Measurements from ENCODE around the gene EBNA1BP2. TPM values are rescaled to one million over a fixed set of nuclear protein-coding genes. Genes with fewer than 3 reads are reported as not detected.

The EBNA1BP2 gene
- polyA plus RNA-seq, 1 donor from 2014 or later: 102 TPM

DNA sequence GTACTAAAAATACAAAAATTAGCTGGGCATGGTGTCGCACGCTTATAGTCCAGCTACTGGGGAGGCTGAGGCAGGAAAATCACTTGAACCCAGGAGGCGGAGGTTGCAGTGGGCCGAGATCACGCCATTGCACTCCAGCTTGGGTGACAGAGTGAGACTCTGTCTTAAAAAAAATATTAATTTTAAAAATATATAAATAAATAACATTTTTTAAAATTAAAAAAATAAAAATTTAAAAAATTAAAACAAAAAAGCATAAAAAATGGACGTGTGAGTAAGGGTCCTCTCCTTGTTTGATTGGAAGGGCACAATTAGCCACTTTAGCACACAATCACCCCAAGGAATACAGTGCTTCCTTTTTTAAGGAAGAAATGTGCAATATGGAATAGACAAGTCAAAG is 18.6 kb downstream of the EBNA1BP2 start:
- H3K9ac ChIP-seq (ENCODE audit: low read length): no peak overlapping the region
- no peak overlapping the region for H3K4me2 ChIP-seq (ENCODE audit: low read length)
- H3F3A ChIP-seq (ENCODE audit: insufficient read depth, low read length, poor library complexity, severe bottlenecking): no peaks in the 10 kb centered on the region
- H4K20me1 ChIP-seq (ENCODE audit: insufficient read depth): no peaks in the 10 kb centered on the region
- H3K27ac ChIP-seq (ENCODE audit: low read length): no peak overlapping the region
- no peak overlapping the region for H2AFZ ChIP-seq (ENCODE audit: low read depth, low read length)
- H3K4me3 ChIP-seq (ENCODE audit: low read length): no peak overlapping the region
- TF ChIP-seq EP300 (conservative IDR thresholded peaks at IDR 0.05; ENCODE audit: poor library complexity, severe bottlenecking): no peak
- TF ChIP-seq, protein P1, sequence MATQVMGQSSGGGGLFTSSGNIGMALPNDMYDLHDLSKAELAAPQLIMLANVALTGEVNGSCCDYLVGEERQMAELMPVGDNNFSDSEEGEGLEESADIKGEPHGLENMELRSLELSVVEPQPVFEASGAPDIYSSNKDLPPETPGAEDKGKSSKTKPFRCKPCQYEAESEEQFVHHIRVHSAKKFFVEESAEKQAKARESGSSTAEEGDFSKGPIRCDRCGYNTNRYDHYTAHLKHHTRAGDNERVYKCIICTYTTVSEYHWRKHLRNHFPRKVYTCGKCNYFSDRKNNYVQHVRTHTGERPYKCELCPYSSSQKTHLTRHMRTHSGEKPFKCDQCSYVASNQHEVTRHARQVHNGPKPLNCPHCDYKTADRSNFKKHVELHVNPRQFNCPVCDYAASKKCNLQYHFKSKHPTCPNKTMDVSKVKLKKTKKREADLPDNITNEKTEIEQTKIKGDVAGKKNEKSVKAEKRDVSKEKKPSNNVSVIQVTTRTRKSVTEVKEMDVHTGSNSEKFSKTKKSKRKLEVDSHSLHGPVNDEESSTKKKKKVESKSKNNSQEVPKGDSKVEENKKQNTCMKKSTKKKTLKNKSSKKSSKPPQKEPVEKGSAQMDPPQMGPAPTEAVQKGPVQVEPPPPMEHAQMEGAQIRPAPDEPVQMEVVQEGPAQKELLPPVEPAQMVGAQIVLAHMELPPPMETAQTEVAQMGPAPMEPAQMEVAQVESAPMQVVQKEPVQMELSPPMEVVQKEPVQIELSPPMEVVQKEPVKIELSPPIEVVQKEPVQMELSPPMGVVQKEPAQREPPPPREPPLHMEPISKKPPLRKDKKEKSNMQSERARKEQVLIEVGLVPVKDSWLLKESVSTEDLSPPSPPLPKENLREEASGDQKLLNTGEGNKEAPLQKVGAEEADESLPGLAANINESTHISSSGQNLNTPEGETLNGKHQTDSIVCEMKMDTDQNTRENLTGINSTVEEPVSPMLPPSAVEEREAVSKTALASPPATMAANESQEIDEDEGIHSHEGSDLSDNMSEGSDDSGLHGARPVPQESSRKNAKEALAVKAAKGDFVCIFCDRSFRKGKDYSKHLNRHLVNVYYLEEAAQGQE (IDR thresholded peaks at IDR 0.05; ENCODE audit: borderline replicate concordance): no peak
- no peak for TF ChIP-seq TAF1 (IDR thresholded peaks at IDR 0.05; ENCODE audit: low read depth)
- TF ChIP-seq, protein P2, sequence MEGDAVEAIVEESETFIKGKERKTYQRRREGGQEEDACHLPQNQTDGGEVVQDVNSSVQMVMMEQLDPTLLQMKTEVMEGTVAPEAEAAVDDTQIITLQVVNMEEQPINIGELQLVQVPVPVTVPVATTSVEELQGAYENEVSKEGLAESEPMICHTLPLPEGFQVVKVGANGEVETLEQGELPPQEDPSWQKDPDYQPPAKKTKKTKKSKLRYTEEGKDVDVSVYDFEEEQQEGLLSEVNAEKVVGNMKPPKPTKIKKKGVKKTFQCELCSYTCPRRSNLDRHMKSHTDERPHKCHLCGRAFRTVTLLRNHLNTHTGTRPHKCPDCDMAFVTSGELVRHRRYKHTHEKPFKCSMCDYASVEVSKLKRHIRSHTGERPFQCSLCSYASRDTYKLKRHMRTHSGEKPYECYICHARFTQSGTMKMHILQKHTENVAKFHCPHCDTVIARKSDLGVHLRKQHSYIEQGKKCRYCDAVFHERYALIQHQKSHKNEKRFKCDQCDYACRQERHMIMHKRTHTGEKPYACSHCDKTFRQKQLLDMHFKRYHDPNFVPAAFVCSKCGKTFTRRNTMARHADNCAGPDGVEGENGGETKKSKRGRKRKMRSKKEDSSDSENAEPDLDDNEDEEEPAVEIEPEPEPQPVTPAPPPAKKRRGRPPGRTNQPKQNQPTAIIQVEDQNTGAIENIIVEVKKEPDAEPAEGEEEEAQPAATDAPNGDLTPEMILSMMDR (IDR thresholded peaks at IDR 0.05; ENCODE audit: poor library complexity, severe bottlenecking): no peak
- no peak for TF ChIP-seq POLR2AphosphoS5 (IDR thresholded peaks at IDR 0.05)
- TF ChIP-seq MXI1 (conservative IDR thresholded peaks at IDR 0.05; ENCODE audit: poor library complexity, severe bottlenecking): no peak
- no peaks in the 10 kb centered on the region for H3K36me3 ChIP-seq (ENCODE audit: insufficient read depth, low read length)
- no peaks in the 10 kb centered on the region for H3K79me2 ChIP-seq (replicated peaks; ENCODE audit: insufficient read depth, low read length)
- no peaks in the 10 kb centered on the region for H3K9me2 ChIP-seq (ENCODE audit: insufficient read depth, low read length)
- no peaks in the 10 kb centered on the region for H3K9me3 ChIP-seq (ENCODE audit: low read length)
- H3K27me3 ChIP-seq (ENCODE audit: insufficient read depth, low read depth, low read length): no peaks in the 10 kb centered on the region

DNA sequence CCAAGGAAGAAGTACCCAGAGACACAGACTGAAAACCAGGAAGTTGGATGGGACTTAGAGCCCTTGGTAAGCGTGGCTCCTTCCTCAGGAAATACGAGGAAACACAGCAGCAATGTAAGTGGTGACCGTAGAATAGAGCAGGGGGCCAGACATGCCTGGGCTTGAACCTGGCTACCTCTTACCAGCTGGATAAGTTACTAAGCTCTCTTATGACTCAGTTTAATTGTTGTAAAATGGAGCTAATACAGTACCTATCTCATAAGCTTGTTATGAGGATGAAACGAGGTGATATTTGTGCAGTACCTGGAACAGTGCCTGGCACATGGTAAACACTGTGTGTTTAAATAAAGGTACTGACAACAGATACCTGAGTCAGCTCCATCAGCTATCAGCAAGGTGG is 19.2 kb downstream of the EBNA1BP2 start:
- Histone ChIP-seq H3K9me3 (ENCODE audit: low read length) (no peaks in the 10 kb centered on the region), H3K4me3 (ENCODE audit: low read length) (no peak overlapping the region), H3K27ac (ENCODE audit: low read length) (no peak overlapping the region), H4K20me1 (ENCODE audit: insufficient read depth) (no peaks in the 10 kb centered on the region), H3K79me2 (replicated peaks; ENCODE audit: insufficient read depth, low read length) (no peaks in the 10 kb centered on the region), H2AFZ (ENCODE audit: low read depth, low read length) (no peak overlapping the region), H3F3A (ENCODE audit: insufficient read depth, low read length, poor library complexity, severe bottlenecking) (no peaks in the 10 kb centered on the region), H3K4me2 (ENCODE audit: low read length) (no peak overlapping the region), H3K27me3 (ENCODE audit: insufficient read depth, low read depth, low read length) (no peaks in the 10 kb centered on the region), H3K9ac (ENCODE audit: low read length) (no peak overlapping the region), H3K9me2 (ENCODE audit: insufficient read depth, low read length) (no peaks in the 10 kb centered on the region), H3K36me3 (ENCODE audit: insufficient read depth, low read length) (no peaks in the 10 kb centered on the region)
- TF ChIP-seq, protein P1 (IDR thresholded peaks at IDR 0.05; ENCODE audit: borderline replicate concordance): no peak
- TF ChIP-seq TAF1 (IDR thresholded peaks at IDR 0.05; ENCODE audit: low read depth): no peak
- no peak for TF ChIP-seq POLR2AphosphoS5 (IDR thresholded peaks at IDR 0.05)
- no peak for TF ChIP-seq MXI1 (conservative IDR thresholded peaks at IDR 0.05; ENCODE audit: poor library complexity, severe bottlenecking)
- TF ChIP-seq RAD21 (conservative IDR thresholded peaks at IDR 0.05): no peak
- TF ChIP-seq EZH2 (IDR thresholded peaks at IDR 0.05; ENCODE audit: borderline replicate concordance, insufficient read depth, low read length, poor library complexity, severe bottlenecking): no peak
- TF ChIP-seq SMC3 (conservative IDR thresholded peaks at IDR 0.05; ENCODE audit: poor library complexity): no peak
- TF ChIP-seq, protein P2 (IDR thresholded peaks at IDR 0.05; ENCODE audit: poor library complexity, severe bottlenecking): no peak
- no peak for TF ChIP-seq EP300 (conservative IDR thresholded peaks at IDR 0.05; ENCODE audit: poor library complexity, severe bottlenecking)

Data from neural cell (in vitro differentiated cells).